ENCODE measurements around the gene HMGN4.

Gene HMGN4

GRCh38 chr6:26581164-26581915 is 43.2 kb downstream of the HMGN4 start:
- FAIRE-seq (no peak), DNase-seq (ENCODE audit: insufficient read length, low spot score) (no peak)
- TF ChIP-seq, protein P1, sequence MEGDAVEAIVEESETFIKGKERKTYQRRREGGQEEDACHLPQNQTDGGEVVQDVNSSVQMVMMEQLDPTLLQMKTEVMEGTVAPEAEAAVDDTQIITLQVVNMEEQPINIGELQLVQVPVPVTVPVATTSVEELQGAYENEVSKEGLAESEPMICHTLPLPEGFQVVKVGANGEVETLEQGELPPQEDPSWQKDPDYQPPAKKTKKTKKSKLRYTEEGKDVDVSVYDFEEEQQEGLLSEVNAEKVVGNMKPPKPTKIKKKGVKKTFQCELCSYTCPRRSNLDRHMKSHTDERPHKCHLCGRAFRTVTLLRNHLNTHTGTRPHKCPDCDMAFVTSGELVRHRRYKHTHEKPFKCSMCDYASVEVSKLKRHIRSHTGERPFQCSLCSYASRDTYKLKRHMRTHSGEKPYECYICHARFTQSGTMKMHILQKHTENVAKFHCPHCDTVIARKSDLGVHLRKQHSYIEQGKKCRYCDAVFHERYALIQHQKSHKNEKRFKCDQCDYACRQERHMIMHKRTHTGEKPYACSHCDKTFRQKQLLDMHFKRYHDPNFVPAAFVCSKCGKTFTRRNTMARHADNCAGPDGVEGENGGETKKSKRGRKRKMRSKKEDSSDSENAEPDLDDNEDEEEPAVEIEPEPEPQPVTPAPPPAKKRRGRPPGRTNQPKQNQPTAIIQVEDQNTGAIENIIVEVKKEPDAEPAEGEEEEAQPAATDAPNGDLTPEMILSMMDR (IDR thresholded peaks at IDR 0.05; ENCODE audit: insufficient read depth, missing control alignments), result no peak

- no peak for FAIRE-seq
- DNase-seq (ENCODE audit: insufficient read length, low spot score), result no peak
- TF ChIP-seq, protein P1 (IDR thresholded peaks at IDR 0.05; ENCODE audit: insufficient read depth, missing control alignments), result no peak
These were observed 50.8 kb downstream of the HMGN4 start for GRCh38 chr6:26588965-26589364.

GRCh38 chr6:26592649-26593048 is 54.5 kb downstream of the HMGN4 start:
- FAIRE-seq, result no peak
- no peak for DNase-seq (ENCODE audit: insufficient read length, low spot score)

DNA sequence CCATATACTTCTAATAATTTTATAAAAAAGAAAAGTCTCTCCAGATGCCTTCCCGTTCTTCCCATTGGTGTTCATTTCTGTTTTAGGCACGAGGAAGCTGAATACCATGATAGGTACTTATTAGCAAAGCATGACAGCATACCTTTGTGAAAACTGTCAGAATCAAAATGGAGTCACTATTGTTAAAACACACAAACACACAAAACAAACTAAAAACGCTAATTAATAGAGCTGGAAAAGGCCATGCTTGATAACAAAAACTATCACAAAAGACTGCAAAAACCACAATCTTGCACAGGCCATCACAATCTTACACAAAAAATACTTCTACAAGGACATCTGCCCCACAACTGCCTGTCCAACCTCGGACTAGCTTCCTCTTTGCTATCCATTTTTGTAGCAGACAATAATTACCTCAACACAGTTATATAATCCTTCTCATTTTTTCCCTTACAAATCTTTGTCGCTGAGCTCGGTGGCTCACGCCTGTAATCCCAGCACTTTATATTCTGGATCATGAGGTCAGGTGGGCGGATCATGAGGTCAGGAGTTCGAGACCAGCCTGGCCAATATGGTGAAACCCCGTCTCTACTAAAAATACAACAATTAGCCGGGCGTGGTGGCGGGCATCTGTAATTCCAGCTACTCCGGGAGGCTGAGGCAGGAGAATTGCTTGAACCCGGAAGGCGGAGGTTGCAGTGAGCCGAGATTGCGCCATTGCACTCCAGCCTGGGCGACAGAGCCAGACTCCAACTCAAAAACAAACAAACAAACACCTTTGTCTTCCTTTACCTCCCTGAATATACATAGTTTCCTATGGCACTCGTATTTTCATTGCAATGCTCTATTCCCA is 55.3 kb downstream of the HMGN4 start:
- DNase-seq (ENCODE audit: insufficient read length, low spot score) (no peak), FAIRE-seq (no peak)
- TF ChIP-seq, protein P1 (IDR thresholded peaks at IDR 0.05; ENCODE audit: insufficient read depth, missing control alignments), result no peak

More at GRCh38 chr6:26592649-26593048, 54.5 kb downstream of the HMGN4 start:
- TF ChIP-seq, protein P1 (IDR thresholded peaks at IDR 0.05; ENCODE audit: insufficient read depth, missing control alignments), result peak; percentile 1

GRCh38 chr6:26594131-26594498 is 55.9 kb downstream of the HMGN4 start:
- TF ChIP-seq, protein P1 (IDR thresholded peaks at IDR 0.05; ENCODE audit: insufficient read depth, missing control alignments), result no peak

DNA sequence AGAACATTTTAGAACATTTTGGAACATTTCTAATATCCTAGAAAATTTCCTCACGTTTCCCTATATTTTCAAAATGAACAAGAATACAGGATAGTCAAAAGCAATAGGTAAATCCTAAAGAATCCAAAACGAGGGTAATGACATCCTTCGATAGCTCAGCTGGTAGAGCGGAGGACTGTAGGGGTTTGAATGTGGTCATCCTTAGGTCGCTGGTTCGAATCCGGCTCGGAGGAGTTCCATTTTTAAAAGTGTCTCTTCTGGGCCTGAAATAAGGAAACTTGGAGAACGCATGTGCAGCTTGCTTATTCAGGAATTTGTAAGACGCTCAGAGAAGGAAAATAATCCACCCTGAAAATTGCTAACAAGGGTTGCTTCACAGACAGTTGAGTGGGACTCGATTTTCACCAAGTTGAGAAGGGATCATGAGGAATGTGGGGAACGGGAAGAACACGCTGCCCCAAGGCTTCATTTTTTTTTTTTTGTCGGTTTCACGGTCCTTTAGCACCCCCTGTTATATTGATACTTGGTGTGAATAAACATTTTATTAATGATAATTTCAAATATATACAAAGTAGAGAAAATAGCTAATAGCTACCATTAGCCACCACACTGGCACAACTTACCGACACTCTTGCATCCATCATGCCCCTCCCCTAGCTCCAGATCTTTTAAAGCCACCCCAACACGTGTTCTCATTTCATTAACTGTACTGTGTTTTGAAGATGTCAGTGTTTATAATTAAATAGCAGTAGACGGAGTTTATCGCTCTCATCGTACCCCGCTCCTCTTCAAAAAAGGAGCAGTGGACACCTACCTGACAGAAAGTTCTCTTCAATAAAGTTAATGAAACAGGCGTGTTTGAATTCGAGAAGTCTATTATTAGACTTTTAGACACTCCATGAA is 56.8 kb downstream of the HMGN4 start:
- DNase-seq (ENCODE audit: insufficient read length, low spot score) (no peak), FAIRE-seq (no peak)
- TF ChIP-seq, protein P1 (IDR thresholded peaks at IDR 0.05; ENCODE audit: insufficient read depth, missing control alignments), result no peak

More at GRCh38 chr6:26594131-26594498, 55.9 kb downstream of the HMGN4 start:
- DNase-seq (ENCODE audit: insufficient read length, low spot score) (no peak), FAIRE-seq (no peak)
